Measurements from ENCODE around the gene FLNC. TPM values are rescaled to one million over a fixed set of nuclear protein-coding genes. Genes with fewer than 3 reads are reported as not detected.
A peak's percentile ranks its signal among the peaks of the same experiment; 100 is the strongest.

FLNC gene
- total RNA-seq, 2 experiments from 2014 or later: not detected

DNA sequence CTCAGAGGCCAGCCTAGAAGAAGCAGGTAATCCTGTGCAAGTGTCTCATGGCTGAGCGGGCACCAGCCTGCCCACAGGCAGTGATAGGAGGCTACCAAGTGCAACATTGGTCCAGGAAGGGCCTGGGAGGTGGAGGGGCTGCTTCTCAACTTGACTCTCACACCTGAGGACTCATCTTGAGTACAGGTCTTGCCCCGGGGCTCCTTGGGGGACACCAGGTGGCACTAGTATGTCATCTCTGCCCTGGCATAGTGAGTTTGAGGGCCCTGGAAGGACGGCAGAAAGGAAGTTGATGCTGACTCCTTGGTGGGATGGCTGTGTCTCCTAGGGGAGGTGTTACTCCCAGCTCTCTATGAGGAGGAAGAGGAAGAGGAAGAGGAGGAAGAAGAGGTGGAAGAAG lies 36.2 kb upstream of the FLNC start:
- Mint-ChIP-seq H3K4me1 (peaks cover 9% of the 10 kb centered on the region), H3K27ac (no peak overlapping the region), H3K4me3 (no peak overlapping the region), H3K27me3 (peaks cover 15% of the 10 kb centered on the region), H3K9me3 (no peaks in the 10 kb centered on the region), H3K36me3 (ENCODE audit: low read depth) (no peaks in the 10 kb centered on the region)
- peak; percentile 37 for DNase-seq
- POLR2A ChIA-PET: interaction anchor here (0.8 kb wide), 1 partner anchor 69 kb away, joined by 3 read pairs; the partner anchor contains the start of gene ATP6V1F
- CTCF ChIA-PET: interaction anchor here (1.1 to 1.6 kb wide), 2 partner anchors 8 to 89 kb away, joined by 3 to 4 read pairs; no protein-coding TSS in a partner anchor

DNA sequence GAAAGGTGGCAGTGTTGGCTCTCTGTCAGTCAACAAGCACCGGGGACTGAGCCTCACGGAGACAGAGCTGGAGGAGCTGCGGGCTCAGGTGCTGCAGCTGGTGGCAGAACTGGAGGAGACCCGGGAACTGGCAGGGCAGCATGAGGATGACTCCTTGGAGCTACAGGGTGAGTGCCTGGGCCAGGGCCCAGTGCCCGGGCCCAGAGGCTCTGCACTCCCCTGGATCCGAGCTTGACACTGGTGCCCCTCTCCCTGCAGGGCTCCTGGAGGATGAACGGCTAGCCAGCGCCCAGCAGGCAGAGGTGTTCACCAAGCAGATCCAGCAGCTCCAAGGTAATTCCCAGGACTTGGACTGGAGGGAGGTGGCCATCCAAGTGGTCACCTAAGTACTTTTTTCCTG lies 35.8 kb upstream of the FLNC start:
- CTCF ChIA-PET: interaction anchor here (1.1 to 1.6 kb wide), 2 partner anchors 8 to 89 kb away, joined by 3 to 4 read pairs; no protein-coding TSS in a partner anchor
- POLR2A ChIA-PET: interaction anchor here (0.8 kb wide), 1 partner anchor 69 kb away, joined by 3 read pairs; the partner anchor contains the start of gene ATP6V1F
- no peak for DNase-seq
- Mint-ChIP-seq H3K27ac (no peak overlapping the region), H3K4me3 (no peak overlapping the region), H3K4me1 (peaks cover 9% of the 10 kb centered on the region), H3K36me3 (ENCODE audit: low read depth) (no peaks in the 10 kb centered on the region), H3K9me3 (no peaks in the 10 kb centered on the region), H3K27me3 (peaks cover 11% of the 10 kb centered on the region)

DNA sequence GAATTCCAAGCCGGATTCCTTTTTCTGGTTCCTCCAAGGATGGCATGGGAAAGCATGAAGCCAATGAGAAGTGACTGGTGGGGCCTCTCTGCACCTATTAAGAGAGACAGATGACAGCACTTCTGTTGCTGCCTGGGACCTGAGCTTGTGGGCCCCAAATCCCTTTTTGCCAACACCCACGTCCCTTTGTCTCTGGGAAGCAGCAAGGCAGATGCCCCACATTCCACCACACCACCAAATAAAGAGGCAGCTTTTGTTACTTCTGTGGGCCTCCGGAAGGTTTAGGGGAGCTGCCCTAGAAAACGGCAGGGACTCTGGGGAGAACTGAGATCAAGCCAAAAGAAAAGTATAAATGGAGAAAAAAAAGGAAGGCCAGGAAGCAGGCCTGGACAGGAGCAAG lies 35.1 kb upstream of the FLNC start:
- no peak for DNase-seq
- CTCF ChIA-PET: interaction anchor here (1.1 to 1.2 kb wide), 2 partner anchors 88 to 89 kb away, joined by 3 read pairs; no protein-coding TSS in a partner anchor
- peaks cover 7% of the 10 kb centered on the region for H3K4me1 Mint-ChIP-seq
- H3K4me3 Mint-ChIP-seq: no peak overlapping the region
- no peak overlapping the region for H3K27ac Mint-ChIP-seq
- no peaks in the 10 kb centered on the region for H3K36me3 Mint-ChIP-seq (ENCODE audit: low read depth)
- POLR2A ChIA-PET: interaction anchor here (0.6 to 0.8 kb wide), 2 partner anchors 25 to 68 kb away, joined by 3 read pairs; partner anchors contain the start of gene ATP6V1F
- H3K27me3 Mint-ChIP-seq: peaks cover 4% of the 10 kb centered on the region
- no peaks in the 10 kb centered on the region for H3K9me3 Mint-ChIP-seq

DNA sequence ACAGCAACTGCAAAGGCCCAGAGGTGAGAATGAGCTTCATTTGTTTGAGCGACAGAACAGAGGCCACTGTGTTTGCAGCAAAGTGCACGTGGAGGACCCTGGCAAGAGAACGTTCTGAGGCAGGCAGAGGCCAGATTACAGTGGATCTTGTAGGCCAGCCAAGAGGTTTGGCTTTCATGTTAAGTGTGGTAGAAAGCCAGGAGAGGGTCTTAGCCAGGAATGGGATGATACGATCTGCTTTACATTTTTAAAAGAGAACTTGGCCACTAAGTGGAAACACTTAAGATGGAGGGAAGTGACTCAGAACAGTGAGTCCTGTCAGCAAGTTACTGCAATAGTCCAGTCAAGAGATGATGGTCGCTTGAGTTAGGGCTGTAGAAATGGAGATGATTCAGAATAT lies 33.9 kb upstream of the FLNC start:
- CTCF ChIA-PET: interaction anchor here (1.2 kb wide), 1 partner anchor 87 kb away, joined by 3 read pairs; no protein-coding TSS in a partner anchor
- Mint-ChIP-seq H3K27ac (no peak overlapping the region), H3K36me3 (ENCODE audit: low read depth) (no peaks in the 10 kb centered on the region), H3K4me1 (peaks cover 3% of the 10 kb centered on the region), H3K4me3 (no peak overlapping the region), H3K9me3 (no peaks in the 10 kb centered on the region), H3K27me3 (no peaks in the 10 kb centered on the region)
- DNase-seq: no peak
- POLR2A ChIA-PET: no interaction called here

DNA sequence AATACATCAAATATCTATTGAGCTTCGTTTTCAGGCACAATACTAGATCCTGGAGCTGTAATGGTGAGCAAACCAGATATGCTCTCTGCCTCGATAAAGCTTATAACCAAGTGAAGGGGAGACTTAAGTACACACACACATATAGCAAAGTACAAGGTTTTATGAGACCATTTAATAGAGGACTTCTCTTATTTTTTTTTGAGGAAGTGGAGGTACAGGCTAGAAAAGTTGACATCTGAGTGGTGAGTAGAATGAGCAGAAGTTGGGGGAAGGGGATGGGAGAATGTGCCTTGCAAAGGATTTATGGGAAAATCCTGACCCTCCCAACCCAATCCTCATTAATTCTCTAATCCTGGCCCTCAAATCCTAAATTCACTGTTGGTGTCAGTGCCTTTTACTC lies 30.8 kb upstream of the FLNC start:
- Mint-ChIP-seq H3K27me3 (no peaks in the 10 kb centered on the region), H3K4me1 (no peaks in the 10 kb centered on the region), H3K9me3 (no peaks in the 10 kb centered on the region), H3K27ac (no peak overlapping the region), H3K36me3 (ENCODE audit: low read depth) (no peaks in the 10 kb centered on the region), H3K4me3 (no peak overlapping the region)
- no peak for DNase-seq
- POLR2A ChIA-PET: no interaction called here
- CTCF ChIA-PET: no interaction called here

DNA sequence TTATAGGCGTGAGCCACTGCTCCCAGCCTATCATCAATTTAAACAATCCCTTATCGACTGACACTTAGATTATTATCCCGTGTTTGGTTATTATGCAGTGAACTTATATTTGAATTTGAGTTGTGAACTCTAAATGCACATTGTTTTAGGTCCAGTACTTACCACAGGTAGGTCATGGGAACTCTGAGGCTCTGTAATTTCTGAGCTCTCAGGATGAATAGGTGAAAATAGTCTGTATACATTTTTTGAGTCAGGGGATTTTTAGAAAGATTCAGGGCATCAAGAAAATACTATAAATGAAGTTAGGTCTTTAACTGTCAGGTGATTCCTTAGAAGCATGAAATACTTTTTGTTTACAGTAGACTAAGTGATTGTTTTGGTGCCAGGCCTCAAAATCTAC lies 29.6 kb upstream of the FLNC start:
- POLR2A ChIA-PET: no interaction called here
- no peak overlapping the region for H3K4me3 Mint-ChIP-seq
- H3K27me3 Mint-ChIP-seq: no peaks in the 10 kb centered on the region
- no peak for DNase-seq
- no peaks in the 10 kb centered on the region for H3K9me3 Mint-ChIP-seq
- no peaks in the 10 kb centered on the region for H3K36me3 Mint-ChIP-seq (ENCODE audit: low read depth)
- CTCF ChIA-PET: interaction anchor here (0.8 kb wide), 1 partner anchor 53 kb away, joined by 3 read pairs; no protein-coding TSS in a partner anchor
- no peaks in the 10 kb centered on the region for H3K4me1 Mint-ChIP-seq
- H3K27ac Mint-ChIP-seq: no peak overlapping the region

DNA sequence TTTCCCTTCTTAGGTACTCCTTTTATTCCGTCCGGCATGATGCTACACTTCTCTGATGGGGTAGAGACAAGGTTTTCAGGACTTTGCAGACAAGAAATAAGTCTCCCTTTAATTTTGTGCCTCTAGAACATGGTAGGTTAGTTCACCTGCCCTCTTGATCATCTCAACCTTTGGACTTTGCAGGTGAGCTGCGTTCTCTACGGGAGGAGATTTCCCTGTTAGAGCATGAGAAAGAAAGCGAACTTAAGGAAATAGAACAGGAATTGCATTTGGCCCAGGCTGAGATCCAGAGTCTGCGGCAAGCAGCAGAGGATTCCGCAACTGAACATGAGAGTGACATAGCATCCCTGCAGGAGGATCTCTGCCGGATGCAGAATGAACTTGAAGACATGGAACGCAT lies 29.2 kb upstream of the FLNC start:
- ChIA-PET CTCF (interaction anchor here (1.7 kb wide), 1 partner anchor 363 kb away, joined by 4 read pairs; no protein-coding TSS in a partner anchor), POLR2A (no interaction called here)
- Mint-ChIP-seq H3K27ac (no peak overlapping the region), H3K4me3 (no peak overlapping the region), H3K27me3 (no peaks in the 10 kb centered on the region), H3K4me1 (no peaks in the 10 kb centered on the region), H3K36me3 (ENCODE audit: low read depth) (no peaks in the 10 kb centered on the region), H3K9me3 (no peaks in the 10 kb centered on the region)
- no peak for DNase-seq

DNA sequence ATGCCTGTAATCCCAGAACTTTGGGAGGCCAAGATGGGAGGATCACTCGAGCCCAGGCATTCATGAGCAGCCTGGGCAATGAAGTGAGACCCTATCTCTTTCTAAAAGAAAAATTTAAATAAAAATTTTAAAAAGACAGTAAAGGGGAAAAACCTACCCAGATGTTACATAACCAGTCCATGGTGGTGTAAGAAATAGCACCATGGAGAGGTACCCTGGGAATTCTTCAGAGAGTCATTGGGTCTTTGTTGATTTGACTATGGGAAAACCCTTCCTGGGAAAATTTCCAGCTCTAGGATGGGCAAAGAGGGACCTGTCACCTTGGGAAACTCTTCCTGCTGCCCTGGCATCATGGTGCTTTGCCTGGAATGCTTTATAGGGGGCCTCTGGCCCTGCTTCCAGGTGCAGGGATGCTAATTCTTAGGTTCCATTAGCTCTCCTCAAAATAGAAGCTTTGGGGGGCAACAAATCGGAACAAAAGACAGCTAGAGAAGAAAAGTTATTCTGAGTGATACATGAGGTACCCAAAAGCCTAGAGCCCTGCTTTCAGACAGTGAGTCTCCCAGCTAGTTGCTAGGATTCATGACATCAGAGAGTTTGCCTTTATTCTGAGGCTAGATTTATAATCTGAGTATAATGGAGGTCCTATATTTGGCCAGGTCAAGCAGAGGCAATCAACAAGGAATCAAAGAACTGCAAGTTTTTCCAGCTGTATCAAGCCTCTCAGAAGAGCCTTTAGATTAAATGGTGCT lies 28.4 kb upstream of the FLNC start:
- no peak for DNase-seq
- Mint-ChIP-seq H3K36me3 (ENCODE audit: low read depth) (no peaks in the 10 kb centered on the region), H3K9me3 (no peaks in the 10 kb centered on the region), H3K4me1 (no peaks in the 10 kb centered on the region), H3K27ac (no peak overlapping the region), H3K4me3 (no peak overlapping the region), H3K27me3 (no peaks in the 10 kb centered on the region)
- ChIA-PET POLR2A (no interaction called here), CTCF (interaction anchor here (1.2 to 1.7 kb wide), 3 partner anchors 8 to 362 kb away, joined by 3 to 4 read pairs (median 4); no protein-coding TSS in a partner anchor)

DNA sequence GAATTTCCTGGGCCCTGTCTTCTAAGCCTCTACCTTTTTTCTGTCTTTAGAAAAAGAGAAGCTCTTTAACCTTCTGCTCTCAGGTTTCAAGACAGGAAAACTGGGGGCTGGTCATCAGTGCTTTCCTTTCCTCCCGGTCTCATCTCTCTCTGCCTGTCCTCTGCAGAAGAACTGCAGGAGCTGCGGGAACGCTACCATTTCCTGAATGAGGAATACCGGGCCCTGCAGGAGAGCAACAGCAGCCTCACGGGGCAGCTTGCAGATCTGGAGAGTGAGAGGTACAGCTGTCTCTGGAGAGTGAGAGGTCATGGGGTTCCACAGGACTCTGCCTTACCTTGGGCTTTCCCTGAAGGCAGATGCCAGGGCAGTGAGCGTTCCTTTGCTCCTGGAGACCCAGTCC lies 25.7 kb upstream of the FLNC start:
- no peak overlapping the region for H3K4me3 Mint-ChIP-seq
- no peaks in the 10 kb centered on the region for H3K36me3 Mint-ChIP-seq (ENCODE audit: low read depth)
- CTCF ChIA-PET: no interaction called here
- no peak for DNase-seq
- H3K27me3 Mint-ChIP-seq: no peaks in the 10 kb centered on the region
- H3K9me3 Mint-ChIP-seq: no peaks in the 10 kb centered on the region
- H3K4me1 Mint-ChIP-seq: no peaks in the 10 kb centered on the region
- H3K27ac Mint-ChIP-seq: no peak overlapping the region
- POLR2A ChIA-PET: no interaction called here

DNA sequence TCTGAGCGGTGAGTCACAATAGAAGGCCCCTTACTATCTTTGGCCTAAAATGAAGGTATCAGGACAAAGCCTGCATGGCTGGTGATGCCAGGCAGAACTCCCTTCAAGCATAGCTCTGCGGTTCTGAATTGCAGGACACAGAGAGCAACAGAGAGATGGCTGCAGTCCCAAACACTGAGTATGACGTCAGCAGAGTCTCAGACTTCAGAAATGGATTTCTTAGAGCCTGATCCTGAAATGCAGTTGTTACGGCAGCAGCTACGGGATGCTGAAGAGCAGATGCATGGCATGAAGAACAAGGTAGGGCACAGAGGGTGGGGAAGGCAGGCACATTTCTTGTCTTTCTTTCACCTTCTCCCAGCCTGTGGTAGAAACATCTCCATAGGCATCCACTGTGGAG lies 25.0 kb upstream of the FLNC start:
- no peak overlapping the region for H3K27ac Mint-ChIP-seq
- no peaks in the 10 kb centered on the region for H3K4me1 Mint-ChIP-seq
- POLR2A ChIA-PET: no interaction called here
- H3K4me3 Mint-ChIP-seq: no peak overlapping the region
- CTCF ChIA-PET: no interaction called here
- no peaks in the 10 kb centered on the region for H3K27me3 Mint-ChIP-seq
- H3K9me3 Mint-ChIP-seq: no peaks in the 10 kb centered on the region
- DNase-seq: no peak
- no peaks in the 10 kb centered on the region for H3K36me3 Mint-ChIP-seq (ENCODE audit: low read depth)

DNA sequence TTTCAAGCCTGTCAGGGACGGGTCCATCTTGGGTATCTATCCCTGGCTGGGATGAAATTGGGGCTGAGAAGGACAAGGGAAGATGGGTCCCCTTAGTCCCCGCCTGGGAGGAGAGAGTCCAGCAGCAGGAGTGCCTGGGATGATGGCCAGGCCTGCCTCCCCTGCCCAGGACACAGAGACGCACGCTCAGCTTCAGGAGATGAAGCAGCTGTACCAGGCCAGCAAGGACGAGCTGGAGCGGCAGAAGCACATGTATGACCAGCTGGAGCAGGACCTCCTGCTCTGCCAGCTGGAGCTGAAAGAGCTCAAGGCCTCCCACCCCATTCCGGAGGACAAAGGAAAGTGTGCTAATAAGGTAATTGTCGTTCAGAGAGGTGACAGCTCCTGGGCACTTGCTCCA lies 23.0 kb upstream of the FLNC start:
- no peak for DNase-seq
- Mint-ChIP-seq H3K27me3 (no peaks in the 10 kb centered on the region), H3K4me3 (no peak overlapping the region), H3K27ac (no peak overlapping the region), H3K9me3 (no peaks in the 10 kb centered on the region), H3K4me1 (no peaks in the 10 kb centered on the region), H3K36me3 (ENCODE audit: low read depth) (no peaks in the 10 kb centered on the region)
- POLR2A ChIA-PET: no interaction called here
- CTCF ChIA-PET: no interaction called here

DNA sequence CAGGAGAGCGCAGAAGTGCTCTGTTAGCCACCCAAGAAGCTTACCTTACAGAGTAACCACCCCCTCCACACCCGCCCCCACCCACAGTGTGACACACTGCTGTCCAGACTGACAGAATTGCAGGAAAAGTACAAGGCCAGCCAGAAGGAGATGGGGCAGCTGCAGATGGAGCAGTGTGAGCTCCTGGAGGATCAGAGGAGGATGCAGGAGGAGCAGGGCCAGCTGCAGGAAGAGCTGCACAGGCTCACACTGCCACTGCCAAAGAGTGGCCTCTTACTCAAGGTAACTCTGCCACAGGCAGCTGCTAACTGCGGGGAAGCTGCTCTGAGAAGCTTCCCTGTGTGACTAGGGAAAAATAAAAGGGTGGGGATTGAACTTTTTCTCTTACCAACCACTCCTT lies 20.8 kb upstream of the FLNC start:
- Mint-ChIP-seq H3K36me3 (ENCODE audit: low read depth) (no peaks in the 10 kb centered on the region), H3K27ac (no peak overlapping the region), H3K27me3 (no peaks in the 10 kb centered on the region), H3K9me3 (no peaks in the 10 kb centered on the region), H3K4me1 (no peaks in the 10 kb centered on the region), H3K4me3 (no peak overlapping the region)
- no peak for DNase-seq
- CTCF ChIA-PET: interaction anchor here (1.4 kb wide), 1 partner anchor 74 kb away, joined by 3 read pairs; no protein-coding TSS in a partner anchor
- POLR2A ChIA-PET: no interaction called here

DNA sequence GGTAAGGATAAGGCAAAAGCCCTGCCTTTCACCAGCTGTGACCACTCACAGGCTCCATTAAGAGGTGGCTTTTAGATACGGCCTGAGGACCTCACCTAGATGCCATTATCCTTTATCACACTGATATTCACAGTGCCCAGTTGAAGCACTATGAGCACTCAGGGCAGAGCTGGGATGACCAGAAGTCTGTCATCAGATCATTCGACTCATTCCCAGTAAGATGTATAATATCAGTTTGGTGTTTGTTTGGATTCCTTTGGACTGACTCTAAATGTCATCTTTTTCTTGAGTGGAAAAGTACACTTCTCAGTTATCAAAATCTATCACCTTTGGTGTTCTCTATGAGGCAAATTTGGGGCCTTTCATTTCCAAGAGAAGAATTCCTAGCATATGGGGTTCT lies 19.7 kb upstream of the FLNC start:
- no peak for DNase-seq
- Mint-ChIP-seq H3K9me3 (no peaks in the 10 kb centered on the region), H3K4me3 (no peak overlapping the region), H3K27ac (no peak overlapping the region), H3K4me1 (no peaks in the 10 kb centered on the region), H3K36me3 (ENCODE audit: low read depth) (no peaks in the 10 kb centered on the region), H3K27me3 (peaks cover 2% of the 10 kb centered on the region)
- ChIA-PET POLR2A (no interaction called here), CTCF (no interaction called here)

DNA sequence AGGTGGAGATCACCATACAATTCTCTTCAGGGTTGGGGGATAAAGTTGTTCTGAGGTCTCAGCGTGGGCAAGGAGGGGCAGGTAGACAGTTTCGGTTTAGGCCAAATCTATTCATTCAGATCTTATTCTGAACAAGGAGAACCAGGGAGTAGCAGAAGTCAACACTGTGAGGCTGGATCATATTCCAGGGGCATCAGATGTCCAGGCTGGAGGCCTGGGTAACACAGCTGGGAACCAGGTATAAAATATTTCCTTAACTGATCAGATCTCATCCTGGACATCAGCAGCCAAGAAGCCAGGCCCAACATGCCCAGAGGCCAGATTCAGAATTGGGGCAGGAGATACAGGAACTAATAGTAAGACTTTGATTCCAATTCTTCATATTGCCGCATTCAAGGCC lies 19.2 kb upstream of the FLNC start:
- CTCF ChIA-PET: no interaction called here

More for the DNA sequence above, 19.2 kb upstream of the FLNC start:
- Mint-ChIP-seq H3K27me3 (peaks cover 6% of the 10 kb centered on the region), H3K27ac (no peak overlapping the region), H3K36me3 (ENCODE audit: low read depth) (no peaks in the 10 kb centered on the region), H3K4me3 (no peak overlapping the region), H3K4me1 (no peaks in the 10 kb centered on the region), H3K9me3 (no peaks in the 10 kb centered on the region)
- DNase-seq: no peak
- POLR2A ChIA-PET: no interaction called here

Data from activated CD4-positive, alpha-beta memory T cell treated with anti-CD3 and anti-CD28 coated beads, Interleukin-2, amount 10 ng/mL, durations not matched to agents 7 days and 5 days (primary cell).